HG02623 (cell line): ENCODE results near the gene SLC50A1.
"Not testable (repeated sequence)": the region's sequence is repeated elsewhere in the genome, so short reads cannot be mapped to it uniquely, and the experiment has no call there.

Experiments
- ATAC-seq: cut with Tn5 transposase; IDR thresholded peaks from one replicate; pipeline ENCODE4 v1.9.1; 2021; ENCODE audit warnings: moderate library complexity; ENCODE audit not compliant: unreplicated experiment

Gene SLC50A1

DNA sequence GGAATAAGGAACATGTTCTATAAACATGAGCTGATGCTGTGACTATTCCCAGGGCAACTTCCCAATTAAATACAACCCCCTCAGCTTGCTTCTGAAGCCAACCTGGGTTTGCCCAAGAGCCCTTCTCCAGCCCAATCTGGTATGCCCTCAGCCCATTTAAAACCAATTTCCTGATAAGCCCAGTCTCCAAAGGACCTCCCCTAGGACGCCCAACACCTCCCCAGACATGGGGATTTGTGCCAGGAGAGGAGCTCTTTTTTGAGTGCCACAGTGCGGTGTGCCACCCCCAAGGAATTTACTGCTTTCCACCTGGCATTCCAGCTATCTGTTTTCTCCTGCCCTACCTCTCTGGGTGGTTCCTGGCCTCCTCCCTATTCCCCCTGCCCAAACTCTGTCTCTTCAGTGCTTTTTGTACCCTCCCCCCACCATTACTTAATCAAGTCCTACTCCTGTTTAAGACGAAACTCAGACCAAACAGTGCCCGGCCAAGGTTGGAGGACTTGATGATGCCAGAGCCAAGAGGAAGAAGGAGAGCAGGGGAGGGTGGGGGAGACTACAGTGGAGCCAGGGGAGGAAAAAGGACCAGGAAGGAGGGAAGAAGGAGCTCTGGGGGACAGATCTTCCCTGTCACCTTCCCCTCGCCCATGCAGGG, 19.4 kb upstream of the SLC50A1 start:
- ATAC-seq, result no peak

DNA sequence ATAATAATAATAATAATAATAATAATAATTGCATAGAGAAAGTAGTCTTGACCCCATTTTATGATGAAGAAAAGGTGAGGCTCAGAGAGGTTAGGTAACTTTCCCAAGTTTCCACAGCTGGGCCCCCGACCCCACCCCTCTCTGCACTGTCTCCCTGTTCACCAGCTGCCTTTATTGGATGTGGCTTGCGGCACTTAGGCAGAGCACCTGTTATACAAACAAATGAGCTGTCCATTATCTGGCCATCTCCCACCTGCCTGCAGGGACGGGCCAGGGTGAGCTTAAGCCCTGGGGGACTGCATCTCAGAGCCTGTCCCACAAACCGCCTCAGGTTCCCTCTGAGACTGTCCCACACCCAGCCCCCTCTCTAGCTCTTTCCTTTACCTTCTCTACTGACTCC, 18.0 kb upstream of the SLC50A1 start:
- no peak for ATAC-seq

DNA sequence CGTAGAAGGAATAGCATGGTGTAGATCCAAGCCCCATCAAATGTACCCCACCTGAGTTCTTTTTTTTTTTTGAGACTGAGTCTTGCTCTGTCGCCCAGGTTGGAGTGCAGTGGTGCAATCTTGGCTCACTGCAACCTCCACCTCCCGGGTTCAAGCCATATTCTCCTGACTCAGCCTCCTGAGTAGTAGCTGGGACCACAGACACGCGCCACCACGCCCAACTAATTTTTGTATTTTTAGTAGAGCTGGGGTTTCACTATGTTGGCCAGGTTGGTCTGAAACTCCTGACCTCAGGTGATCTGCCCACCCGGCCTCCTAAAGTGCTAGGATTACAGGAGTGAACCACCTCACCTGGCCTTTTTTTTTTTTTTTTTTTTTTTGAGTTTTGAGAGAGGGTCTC, 17.6 kb upstream of the SLC50A1 start:
- ATAC-seq, result not testable (repeated sequence)

DNA sequence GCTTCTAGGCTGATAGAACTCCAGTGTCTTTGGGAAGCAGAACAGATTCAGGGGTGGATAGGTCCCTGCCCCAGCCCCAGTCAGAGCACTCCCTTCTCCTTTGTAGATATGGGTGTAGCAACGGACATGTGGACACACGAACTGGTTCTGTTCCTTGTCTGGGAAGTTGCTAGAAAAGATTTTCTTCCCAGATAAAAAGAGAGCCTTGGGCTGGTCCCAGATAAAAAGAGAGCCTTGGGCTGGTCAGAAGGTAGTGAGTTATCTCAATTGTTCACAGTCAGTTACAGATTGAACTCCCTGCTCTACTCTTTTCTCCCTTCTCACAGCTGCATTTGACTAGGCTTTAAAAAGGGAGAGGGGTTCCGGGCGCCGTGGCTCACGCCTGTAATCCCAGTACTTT, 15.4 kb upstream of the SLC50A1 start:
- no peak for ATAC-seq

DNA sequence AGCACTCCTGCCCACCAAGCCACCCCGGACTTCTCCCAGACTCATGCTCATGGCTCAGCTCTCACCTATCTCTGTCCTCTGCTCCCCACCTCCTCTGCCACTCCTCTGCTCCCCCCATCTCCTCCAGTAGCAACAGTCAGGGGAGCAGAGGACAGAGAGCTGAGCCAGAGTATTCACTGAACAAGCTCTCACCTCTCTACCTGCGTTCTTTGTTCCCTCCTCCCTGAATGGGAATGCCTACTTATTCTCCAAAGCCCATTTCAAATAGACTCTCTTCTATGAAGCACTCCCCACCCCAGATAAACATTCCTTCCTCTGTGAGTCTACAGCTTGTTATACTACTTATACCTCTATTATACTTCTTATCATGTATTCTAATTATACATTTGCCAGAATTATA, 14.4 kb upstream of the SLC50A1 start:
- ATAC-seq, result no peak

DNA sequence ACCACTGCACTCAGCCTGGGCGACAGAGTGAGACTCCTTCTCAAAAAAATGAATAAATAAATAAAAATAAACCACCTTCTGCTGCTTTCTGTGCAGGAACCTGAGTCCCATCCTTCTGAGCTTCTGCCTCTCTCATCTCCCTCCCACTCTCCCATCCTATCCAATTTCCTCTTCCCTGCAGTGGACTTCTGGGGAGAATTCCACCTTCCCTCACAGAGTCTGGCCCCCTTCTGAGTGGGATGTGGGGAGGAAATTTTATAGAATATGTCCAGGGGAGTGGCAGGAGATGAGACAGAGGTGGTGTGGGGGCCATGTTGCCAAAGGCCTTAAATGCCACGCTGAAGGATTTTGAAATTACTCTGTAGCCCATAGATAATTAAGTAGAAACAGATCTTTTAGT, 13.3 kb upstream of the SLC50A1 start:
- no peak for ATAC-seq

DNA sequence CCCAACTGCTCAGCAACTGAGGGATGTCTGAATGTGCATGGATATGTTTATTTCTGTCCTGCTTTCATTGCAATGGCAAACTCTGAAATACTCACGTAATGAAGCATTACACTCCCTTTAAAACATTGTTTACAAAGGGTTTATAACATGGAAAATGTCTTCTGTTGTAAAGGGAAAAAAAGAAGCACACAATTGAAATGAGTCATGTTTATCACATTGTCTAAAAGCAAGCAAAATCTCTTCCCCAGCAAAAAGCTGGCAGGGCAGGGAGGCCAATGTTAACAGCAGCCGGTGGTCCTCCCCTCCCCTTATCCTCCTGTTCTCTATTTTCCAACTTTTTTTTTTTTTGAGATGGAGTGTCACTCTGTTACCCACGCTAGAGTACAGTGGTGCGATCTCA, 11.9 kb upstream of the SLC50A1 start:
- no peak for ATAC-seq

DNA sequence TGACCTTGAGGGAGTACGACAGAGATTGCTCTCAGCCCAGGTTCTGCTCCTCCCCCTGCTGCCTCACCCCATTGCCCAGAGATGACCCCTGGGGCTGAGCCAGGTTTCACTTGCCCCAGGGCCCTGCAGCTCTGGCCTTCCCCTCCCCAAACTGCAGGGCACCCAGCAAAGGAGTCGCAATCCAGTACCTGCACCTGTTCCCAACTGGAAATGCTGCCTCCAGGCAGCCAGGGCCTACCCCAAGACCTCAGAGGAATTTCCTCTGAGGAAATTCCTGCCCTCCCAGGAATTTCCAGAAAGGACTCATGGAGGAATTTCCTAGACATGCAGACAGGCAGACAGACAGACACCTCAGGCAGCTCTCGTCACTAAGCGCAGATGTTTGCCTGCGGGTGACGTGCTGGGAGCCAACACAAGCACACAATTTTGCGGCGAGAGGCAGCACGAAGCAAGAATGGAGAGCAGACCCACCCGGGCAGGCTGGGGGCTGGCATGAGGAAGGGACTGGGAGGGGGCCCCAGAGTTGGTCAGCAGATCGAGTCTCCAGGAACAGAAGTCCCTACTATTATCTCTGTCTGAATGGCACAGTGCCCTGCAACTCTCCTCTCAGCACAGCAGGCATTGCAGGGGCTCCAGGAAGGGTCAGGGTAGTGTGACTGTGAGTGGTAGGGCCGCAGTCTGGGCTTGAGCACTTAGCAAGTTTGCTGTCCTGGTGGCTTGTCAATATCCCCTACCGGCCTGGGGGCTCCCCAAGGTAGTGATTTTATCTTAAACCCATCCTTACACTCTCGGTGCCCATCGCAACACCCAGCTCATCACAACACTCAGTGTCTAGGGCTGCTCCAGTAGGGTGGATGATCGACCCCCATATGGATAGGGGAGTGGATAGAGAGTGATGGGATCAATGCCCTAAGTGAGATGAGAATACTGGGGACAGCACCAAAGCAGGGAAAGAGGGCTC, 10.9 kb upstream of the SLC50A1 start:
- ATAC-seq, result no peak

DNA sequence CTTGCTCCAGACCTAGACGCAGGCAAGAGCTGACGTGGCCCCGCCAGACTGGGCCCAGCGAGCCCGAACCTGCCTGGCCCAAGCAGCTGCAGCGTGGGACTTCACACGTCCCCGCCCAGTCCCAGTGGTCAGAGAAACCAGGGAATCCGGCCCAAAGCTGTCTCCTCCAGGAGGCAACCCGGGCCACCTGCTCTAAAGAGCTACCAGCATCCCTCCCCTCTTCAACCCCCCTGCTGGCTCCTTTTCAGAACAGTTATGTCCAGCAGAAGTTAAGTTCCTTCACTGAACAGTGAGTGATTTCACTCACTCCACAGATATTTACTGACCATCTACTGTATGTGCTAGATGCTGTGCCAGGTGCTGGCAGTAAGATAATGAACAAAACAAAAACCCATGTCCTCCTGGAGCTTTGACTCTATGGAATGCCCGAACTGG, 10.1 kb upstream of the SLC50A1 start:
- ATAC-seq, result no peak

DNA sequence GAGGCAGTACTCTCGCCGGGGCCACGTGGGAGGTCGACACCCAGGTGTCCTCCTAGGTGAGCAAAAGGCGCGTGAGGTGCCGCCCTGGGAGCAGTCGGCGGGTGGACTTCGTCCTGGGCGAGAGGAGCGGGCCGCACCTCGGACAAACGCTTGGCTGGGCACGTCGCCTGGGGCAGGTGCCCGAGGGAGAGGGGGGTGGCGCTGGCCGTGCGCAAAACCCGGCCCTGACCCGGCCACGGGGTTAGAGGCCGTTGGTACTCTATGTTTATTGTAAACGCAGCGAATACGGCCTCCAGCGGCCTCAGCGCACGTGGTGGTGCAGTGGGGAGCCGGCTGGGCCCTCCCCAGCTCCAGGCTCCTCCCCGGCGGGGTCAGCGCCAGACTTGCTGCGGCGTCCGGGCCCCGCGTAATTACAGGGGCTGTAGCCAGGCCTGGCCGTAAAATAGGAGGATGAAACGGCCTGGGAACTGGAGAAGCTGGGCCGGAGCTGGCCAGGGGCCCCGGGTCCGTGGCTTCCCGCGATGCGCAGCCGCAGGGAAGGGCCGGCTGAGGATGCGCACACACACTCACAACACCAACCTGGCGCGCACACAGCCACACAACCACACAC, 9.6 kb upstream of the SLC50A1 start:
- ATAC-seq, result no peak

DNA sequence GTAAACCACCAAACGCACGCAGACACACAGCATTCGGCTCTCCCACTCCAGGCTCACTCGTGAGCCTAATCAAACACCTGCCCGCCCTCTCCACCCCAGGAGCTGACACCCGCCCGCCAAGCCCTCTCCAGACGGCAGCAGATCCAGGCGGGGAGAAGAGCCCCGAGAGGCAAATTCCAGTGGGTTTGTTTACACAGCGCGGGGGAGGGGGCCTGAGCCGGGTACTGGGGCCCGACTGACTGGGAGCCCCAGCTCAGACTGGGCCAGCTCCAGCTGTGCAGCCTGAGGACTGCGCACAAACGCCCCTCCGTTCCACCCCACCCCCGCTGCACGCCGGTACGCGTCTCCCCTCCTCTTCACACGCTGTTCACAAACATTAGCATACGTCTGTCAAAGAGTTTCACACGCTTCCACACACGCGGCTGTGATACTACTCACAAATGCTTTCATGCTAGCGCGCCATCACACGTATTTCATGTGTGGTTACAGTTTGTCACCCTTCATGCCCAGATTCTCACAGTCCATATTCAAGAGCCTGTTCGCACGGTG, 9.0 kb upstream of the SLC50A1 start:
- no peak for ATAC-seq

DNA sequence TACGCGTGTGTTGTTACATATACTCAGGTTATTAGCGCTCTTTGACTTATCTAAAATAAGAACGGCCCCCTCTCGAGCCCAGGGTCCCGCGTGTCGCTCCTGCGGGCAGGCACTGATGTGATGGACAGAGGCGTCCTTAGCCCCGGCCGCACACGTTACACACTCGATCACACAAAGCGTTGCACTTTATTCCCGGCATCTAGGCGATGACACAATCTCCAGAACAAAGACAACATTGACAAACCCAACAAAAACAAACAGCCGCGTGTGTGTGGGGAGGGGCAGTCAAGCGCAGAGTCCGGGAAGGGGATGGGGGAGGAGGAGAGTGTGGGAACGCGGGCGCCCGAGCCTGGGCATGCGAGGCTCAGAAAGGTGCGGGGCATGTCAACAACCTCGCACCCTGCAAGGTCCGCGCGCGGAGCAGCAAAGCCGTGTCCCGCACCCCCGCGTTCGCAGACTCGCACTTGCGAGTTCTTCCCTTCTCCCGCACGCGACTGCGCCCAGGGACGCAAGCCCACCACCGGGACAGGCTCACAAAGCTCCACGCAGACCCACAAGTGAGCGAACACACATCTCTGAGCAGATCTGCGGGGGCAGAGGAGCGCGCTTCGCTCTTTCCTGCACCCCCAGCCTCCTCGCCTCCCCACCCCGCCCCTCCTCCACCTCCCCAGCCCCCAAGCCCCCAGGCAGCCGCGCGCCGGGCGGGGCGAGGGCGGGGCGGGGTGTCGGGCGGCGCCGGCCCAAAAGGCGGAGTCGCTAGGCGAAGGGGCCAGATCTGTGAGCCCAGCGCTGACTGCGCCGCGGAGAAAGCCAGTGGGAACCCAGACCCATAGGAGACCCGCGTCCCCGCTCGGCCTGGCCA, 8.3 kb upstream of the SLC50A1 start, which contains the start of gene EFNA1:
Gene EFNA1 (plus strand): TSS at position 772 of the 862 bp plus-strand sequence. CDS start 102 bp downstream, outside the sequence.
- ATAC-seq, result no peak

DNA sequence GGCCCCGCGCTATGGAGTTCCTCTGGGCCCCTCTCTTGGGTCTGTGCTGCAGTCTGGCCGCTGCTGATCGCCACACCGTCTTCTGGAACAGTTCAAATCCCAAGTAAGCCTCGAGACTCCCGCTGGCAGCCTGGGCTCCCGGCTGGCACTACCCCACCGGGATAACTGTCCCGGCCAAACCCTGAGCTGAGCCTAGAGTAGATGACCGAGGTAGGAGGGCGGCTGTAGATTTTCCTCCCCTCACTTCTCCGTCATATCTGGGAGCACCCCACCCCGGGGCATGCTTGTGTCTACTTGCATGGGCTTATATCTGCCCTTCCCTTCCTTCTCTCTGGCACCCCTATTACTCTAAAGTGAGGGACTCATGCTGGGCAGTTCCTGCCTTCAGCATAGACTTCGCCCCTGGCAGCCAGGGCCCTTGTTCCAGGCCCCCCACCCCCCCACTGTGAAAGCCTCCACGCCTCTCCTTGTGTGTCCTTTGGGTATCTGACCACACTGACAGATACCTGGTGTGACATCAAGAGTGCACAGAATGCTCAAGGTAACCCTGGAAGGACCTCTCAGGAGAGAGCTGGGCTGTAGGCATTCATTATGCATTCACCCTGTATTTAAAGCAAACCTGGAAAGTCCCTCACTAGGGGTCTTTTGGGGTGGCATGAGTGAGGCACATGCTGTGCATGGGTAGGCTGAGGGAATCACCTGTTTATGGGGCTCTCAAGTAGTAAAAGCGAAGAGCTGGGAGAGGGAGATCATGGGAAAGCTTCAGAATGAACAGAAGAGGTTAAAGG, 7.5 kb upstream of the SLC50A1 start:
- no peak for ATAC-seq

DNA sequence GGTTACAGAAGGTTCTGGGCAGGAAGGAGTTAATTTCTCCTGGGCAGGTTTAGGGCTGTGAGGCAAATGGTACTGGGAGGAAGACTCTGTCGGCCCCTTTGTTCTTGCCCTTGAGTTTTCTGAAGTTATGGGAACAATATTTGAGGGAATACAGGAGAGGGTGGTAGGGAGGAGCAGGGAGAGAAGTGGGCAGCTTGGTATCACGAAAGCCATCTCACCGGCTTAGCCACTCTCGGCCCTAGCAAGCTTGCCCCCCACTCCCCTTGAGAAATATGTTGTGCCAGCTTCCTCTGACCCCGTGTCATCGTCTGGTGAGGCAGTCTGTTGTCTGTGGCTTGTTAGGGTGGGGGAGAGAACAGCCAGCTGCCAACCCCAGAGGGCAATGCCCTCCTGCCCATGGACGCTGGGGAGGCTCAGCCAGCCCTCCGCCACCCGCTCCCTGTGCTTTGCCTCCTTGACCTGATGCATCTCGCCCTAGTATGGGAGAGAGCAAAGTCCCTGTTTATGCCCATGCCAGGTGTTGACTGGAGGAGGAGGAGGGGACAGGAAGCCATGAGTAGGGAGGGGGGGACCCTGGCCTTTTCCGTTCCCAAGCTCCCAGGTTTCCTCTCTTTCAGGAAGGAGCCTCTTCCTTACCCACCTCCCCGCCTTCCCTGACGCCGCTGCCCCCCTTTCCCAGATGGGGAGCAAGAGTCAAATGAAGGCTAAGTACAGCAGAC, 6.7 kb upstream of the SLC50A1 start:
- no peak for ATAC-seq

DNA sequence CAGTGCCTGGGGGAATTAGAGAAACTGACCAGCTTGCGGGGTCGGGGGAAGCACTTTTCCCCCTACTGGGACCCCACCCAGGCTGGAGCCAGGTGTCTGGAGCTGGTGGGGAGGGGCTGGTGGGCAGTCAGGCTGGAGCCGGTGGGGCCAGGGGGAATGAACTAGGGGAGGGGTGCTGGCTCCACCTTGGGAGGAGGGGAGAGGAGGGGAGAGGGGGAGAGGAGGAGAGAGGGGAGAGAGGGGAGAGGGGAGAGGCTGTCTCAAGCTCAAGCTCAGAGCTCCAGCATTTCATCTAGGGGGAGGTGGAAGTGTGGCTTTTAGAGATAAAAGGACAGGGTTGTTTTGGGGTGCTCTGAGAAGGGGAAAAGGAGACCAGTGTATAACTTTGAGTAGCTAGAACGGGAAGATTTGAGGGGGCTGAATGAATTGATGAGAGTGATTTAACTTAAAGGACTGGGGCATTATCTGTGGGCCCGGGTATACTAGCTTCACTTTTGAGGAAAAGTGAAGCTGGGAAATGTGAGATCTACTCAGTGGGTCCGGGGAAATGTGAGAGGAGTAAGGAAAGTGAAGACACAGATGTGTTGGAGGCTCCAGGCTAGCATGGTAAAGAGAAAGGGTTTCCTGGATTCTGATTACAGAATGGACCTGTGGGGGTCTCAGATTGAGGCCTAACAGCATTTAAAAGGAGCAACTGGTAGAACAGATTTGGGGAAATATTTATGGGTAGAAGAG, 5.2 kb upstream of the SLC50A1 start:
- no peak for ATAC-seq

DNA sequence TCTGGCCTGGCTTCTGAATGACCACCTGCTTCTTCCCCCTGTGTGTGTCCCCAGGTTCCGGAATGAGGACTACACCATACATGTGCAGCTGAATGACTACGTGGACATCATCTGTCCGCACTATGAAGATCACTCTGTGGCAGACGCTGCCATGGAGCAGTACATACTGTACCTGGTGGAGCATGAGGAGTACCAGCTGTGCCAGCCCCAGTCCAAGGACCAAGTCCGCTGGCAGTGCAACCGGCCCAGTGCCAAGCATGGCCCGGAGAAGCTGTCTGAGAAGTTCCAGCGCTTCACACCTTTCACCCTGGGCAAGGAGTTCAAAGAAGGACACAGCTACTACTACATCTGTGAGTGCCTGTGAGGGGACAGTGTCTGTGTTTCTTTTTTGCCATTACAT, 4.4 kb upstream of the SLC50A1 start:
- ATAC-seq, result no peak

DNA sequence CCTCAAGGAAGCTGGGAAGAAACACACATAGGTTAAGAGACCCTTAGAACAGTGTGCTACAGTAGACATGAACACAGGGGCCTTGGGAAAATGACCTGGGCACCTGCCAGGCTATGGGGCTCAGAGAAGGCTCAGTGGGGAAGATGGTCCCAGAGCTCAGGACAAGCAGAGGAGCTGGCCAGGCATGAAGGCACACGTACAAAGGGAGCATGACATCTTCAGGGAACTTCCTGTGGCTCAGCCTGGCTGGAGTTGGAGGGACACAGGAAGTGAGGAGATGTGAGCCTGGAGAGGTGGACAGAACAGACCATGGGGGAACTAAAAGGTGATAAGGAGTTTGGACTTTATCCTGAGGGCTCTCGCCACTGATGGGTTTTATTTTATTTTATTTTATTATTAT, 3.8 kb upstream of the SLC50A1 start:
- ATAC-seq, result no peak

DNA sequence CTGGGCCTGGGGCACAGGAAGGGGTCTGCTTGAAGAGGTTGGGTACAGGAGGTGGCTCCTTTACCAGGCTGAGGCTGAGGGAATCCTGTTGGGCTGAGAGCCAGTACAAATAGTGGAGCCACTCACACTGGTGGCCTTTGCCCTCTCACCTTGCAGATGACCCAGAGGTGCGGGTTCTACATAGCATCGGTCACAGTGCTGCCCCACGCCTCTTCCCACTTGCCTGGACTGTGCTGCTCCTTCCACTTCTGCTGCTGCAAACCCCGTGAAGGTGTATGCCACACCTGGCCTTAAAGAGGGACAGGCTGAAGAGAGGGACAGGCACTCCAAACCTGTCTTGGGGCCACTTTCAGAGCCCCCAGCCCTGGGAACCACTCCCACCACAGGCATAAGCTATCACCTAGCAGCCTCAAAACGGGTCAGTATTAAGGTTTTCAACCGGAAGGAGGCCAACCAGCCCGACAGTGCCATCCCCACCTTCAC, 1.8 kb upstream of the SLC50A1 start:
- no peak for ATAC-seq
